Measurements from ENCODE around the gene COG6. TPM values are rescaled to one million over a fixed set of nuclear protein-coding genes. Genes with fewer than 3 reads are reported as not detected.

The COG6 gene
- total RNA-seq, 4 donors from 2014 or later: 13.0 to 19.9 (median 14.3) TPM

- intact Hi-C loops (cut with DNase I): no loop called here
- H3K27ac ChIP-seq (replicated peaks in 1 of 4): peak overlapping the region; percentile 61 to 81 (median 74)
These were observed 839 bp downstream of the COG6 start for GRCh38 chr13:39656325-39656677.

DNA sequence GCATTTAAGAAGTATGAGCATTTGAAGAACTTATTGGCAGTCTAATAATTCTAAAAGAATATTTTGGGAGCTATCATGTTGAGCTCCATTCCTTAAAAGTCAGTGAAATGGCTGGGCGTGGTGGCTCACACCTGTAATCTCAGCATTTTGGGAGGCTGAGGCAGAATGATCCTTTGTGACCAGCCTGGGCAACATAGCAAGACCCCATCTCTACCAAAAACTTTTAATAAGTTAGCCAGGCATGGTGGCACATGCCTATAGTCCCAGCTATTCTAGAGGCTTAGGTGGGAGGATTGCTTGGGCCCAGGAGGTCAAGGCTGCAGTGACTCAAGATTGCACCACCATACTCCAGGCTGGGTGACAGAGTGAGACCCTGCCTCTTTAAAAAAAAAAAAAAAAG, 8.0 kb downstream of the COG6 start:
- WGBS: 96% methylated on average over 1 of the region's 1 CpG
- H3K4me3 ChIP-seq: no peak overlapping the region
- no peak for TF ChIP-seq EP300 (IDR thresholded peaks at IDR 0.05)
- TF ChIP-seq POLR2AphosphoS5 (IDR thresholded peaks at IDR 0.05): no peak
- TF ChIP-seq, protein P1, sequence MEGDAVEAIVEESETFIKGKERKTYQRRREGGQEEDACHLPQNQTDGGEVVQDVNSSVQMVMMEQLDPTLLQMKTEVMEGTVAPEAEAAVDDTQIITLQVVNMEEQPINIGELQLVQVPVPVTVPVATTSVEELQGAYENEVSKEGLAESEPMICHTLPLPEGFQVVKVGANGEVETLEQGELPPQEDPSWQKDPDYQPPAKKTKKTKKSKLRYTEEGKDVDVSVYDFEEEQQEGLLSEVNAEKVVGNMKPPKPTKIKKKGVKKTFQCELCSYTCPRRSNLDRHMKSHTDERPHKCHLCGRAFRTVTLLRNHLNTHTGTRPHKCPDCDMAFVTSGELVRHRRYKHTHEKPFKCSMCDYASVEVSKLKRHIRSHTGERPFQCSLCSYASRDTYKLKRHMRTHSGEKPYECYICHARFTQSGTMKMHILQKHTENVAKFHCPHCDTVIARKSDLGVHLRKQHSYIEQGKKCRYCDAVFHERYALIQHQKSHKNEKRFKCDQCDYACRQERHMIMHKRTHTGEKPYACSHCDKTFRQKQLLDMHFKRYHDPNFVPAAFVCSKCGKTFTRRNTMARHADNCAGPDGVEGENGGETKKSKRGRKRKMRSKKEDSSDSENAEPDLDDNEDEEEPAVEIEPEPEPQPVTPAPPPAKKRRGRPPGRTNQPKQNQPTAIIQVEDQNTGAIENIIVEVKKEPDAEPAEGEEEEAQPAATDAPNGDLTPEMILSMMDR (IDR thresholded peaks at IDR 0.05): no peak
- TF ChIP-seq POLR2A (IDR thresholded peaks at IDR 0.05; ENCODE audit: low read depth): no peak
- H3K27ac ChIP-seq (replicated peaks in 1 of 4): no peak overlapping the region
- H3K9me3 ChIP-seq: no peaks in the 10 kb centered on the region
- H3K27me3 ChIP-seq: no peaks in the 10 kb centered on the region
- no peaks in the 10 kb centered on the region for H3K4me1 ChIP-seq
- no peak for DNase-seq (ENCODE audit: extremely low spot score)
- intact Hi-C loops (cut with DNase I): no loop called here
- H3K36me3 ChIP-seq: peaks cover 0 to 34% (median 15%) of the 10 kb centered on the region in 4 donors

More at GRCh38 chr13:39656325-39656677, 839 bp downstream of the COG6 start:
- peak overlapping the region; percentile 71 to 97 (median 84) for H3K4me3 ChIP-seq
- H3K4me1 ChIP-seq: peaks cover 9 to 16% (median 11%) of the 10 kb centered on the region in 4 donors
- H3K36me3 ChIP-seq: peaks cover 0 to 15% (median 7%) of the 10 kb centered on the region in 4 donors
- WGBS: 17% methylated on average over 7 of the region's 7 CpGs
- no peak for DNase-seq (ENCODE audit: extremely low spot score)
- no peaks in the 10 kb centered on the region for H3K27me3 ChIP-seq
- no peaks in the 10 kb centered on the region for H3K9me3 ChIP-seq
- TF ChIP-seq EP300 (IDR thresholded peaks at IDR 0.05) (no peak), POLR2AphosphoS5 (IDR thresholded peaks at IDR 0.05) (no peak), POLR2A (IDR thresholded peaks at IDR 0.05; ENCODE audit: low read depth) (no peak)
- TF ChIP-seq, protein P1 (IDR thresholded peaks at IDR 0.05): no peak

DNA sequence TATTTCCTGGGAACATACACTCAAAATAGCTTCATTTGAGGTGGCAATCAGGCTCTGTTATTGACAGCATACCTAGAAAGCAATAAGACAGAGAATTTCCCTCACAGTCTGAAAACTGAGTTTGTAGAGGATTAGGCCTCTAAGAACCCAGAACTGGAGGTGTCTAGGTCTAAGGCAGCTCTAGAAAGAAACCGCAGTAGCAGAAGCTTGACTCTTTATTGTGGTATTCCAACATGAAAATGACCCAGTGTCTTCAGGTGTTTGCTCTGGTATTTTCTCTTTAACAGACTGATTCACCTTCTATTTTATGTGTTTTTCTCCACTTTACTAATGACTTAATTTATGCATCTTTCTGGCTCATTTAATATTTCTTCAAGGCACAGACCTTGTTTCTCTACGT, 8.5 kb downstream of the COG6 start:
- H3K27me3 ChIP-seq: no peaks in the 10 kb centered on the region
- H3K36me3 ChIP-seq: peaks cover 0 to 34% (median 15%) of the 10 kb centered on the region in 4 donors
- no peak overlapping the region for H3K27ac ChIP-seq (replicated peaks in 1 of 4)
- no peak for DNase-seq (ENCODE audit: extremely low spot score)
- H3K9me3 ChIP-seq: no peaks in the 10 kb centered on the region
- WGBS: 68% methylated on average over 2 of the region's 2 CpGs
- no peak for TF ChIP-seq POLR2A (IDR thresholded peaks at IDR 0.05; ENCODE audit: low read depth)
- no peak for TF ChIP-seq EP300 (IDR thresholded peaks at IDR 0.05)
- TF ChIP-seq, protein P1 (IDR thresholded peaks at IDR 0.05): no peak
- TF ChIP-seq POLR2AphosphoS5 (IDR thresholded peaks at IDR 0.05): no peak
- no peak overlapping the region for H3K4me3 ChIP-seq
- intact Hi-C loops (cut with DNase I): no loop called here
- no peaks in the 10 kb centered on the region for H3K4me1 ChIP-seq

- Histone ChIP-seq H3K27me3 (no peaks in the 10 kb centered on the region), H3K9me3 (no peaks in the 10 kb centered on the region), H3K4me3 (no peak overlapping the region), H3K27ac (replicated peaks in 1 of 4) (no peak overlapping the region), H3K36me3 (peaks cover 0 to 26% (median 11%) of the 10 kb centered on the region in 4 donors), H3K4me1 (peaks cover 0 to 4% (median 0%) of the 10 kb centered on the region in 4 donors)
- TF ChIP-seq EP300 (IDR thresholded peaks at IDR 0.05): no peak
- TF ChIP-seq POLR2A (IDR thresholded peaks at IDR 0.05; ENCODE audit: low read depth): no peak
- intact Hi-C loops (cut with DNase I): no loop called here
- WGBS: 94% methylated on average over 1 of the region's 1 CpG
- DNase-seq (ENCODE audit: extremely low spot score): no peak
These were observed 10.3 kb downstream of the COG6 start for GRCh38 chr13:39665763-39666162.

DNA sequence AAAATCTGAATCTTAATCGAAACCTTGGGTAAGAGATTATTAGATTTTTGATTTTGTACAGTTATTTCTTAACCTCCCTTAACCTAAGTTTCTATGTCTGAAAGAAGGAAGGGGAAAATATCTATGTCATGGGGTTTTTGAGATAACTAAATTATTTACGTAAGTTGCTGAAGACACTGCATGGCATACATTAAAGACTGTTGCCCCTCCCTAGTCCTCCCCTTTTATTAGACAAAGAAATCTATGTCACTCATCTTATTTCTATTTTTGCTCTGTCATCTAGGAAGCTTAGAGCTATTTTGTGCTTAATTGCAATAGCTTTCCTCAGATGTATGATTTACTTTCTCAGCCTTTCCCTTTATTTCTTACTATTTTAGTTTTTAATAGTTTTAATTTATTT, 15.0 kb downstream of the COG6 start:
- intact Hi-C loops (cut with DNase I): no loop called here

More for the DNA sequence above, 15.0 kb downstream of the COG6 start:
- H3K36me3 ChIP-seq: peaks cover 0 to 9% (median 4%) of the 10 kb centered on the region in 4 donors
- WGBS: 84% methylated on average over 2 of the region's 2 CpGs
- H3K4me1 ChIP-seq: peaks cover 0 to 4% (median 0%) of the 10 kb centered on the region in 4 donors
- no peak for DNase-seq (ENCODE audit: extremely low spot score)
- no peak for TF ChIP-seq POLR2AphosphoS5 (IDR thresholded peaks at IDR 0.05)
- TF ChIP-seq, protein P1 (IDR thresholded peaks at IDR 0.05): no peak
- no peak for TF ChIP-seq POLR2A (IDR thresholded peaks at IDR 0.05; ENCODE audit: low read depth)
- no peak for TF ChIP-seq EP300 (IDR thresholded peaks at IDR 0.05)
- H3K27ac ChIP-seq (replicated peaks in 1 of 4): no peak overlapping the region
- H3K4me3 ChIP-seq: no peak overlapping the region
- H3K27me3 ChIP-seq: no peaks in the 10 kb centered on the region
- no peaks in the 10 kb centered on the region for H3K9me3 ChIP-seq

All from esophagus muscularis mucosa (tissue), 4 donors.